Astrocyte of the cerebellum (primary cell): ENCODE results near the gene ABT1.
A peak's percentile ranks its signal among the peaks of the same experiment; 100 is the strongest.

ENCODE experiments used
- DNase-seq: peaks from one replicate; pipeline ENCODE4 v3.0.0-alpha.2; 2011; ENCODE audit warnings: low read depth
- H3K4me3 ChIP-seq: 2 replicates; pipeline ENCODE4 v1.5.1; 2011; ENCODE audit warnings: mild to moderate bottlenecking, low read depth, low read length, moderate library complexity
- CTCF ChIP-seq: IDR thresholded peaks from 2 replicates; pipeline ENCODE4 v1.5.1; 2012; ENCODE audit warnings: low read length, low read depth, moderate library complexity, mild to moderate bottlenecking; ENCODE audit errors: missing control alignments
- in situ Hi-C: cut with HindIII; loops from 2 replicates; pipeline ENCODE4 v1.10.0; 2017; ENCODE audit warnings: low sequenced_read_pairs

ABT1 gene

DNA sequence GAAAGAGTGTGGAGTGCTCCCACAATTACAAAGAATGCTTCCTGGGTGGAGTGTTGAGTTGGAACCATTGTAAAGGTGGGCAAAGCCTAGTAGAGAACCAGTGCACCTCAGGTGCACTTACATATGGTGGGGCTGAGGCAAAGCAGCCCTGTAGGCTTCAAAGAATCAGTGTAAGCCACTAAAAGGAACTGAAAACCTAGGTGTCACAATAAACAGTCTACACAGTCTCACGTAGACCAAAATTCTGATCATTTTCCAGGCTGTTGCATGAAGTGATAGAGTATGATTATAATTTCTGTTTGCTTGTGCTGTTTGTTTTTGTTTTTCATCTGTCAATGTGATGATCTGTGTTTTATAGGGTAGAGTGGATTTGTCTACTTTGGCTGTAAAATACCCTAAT is 2.8 kb downstream of the ABT1 start:
- in situ Hi-C loops: no loop called here
- no peak for TF ChIP-seq CTCF
- H3K4me3 ChIP-seq: no peak overlapping the region

DNA sequence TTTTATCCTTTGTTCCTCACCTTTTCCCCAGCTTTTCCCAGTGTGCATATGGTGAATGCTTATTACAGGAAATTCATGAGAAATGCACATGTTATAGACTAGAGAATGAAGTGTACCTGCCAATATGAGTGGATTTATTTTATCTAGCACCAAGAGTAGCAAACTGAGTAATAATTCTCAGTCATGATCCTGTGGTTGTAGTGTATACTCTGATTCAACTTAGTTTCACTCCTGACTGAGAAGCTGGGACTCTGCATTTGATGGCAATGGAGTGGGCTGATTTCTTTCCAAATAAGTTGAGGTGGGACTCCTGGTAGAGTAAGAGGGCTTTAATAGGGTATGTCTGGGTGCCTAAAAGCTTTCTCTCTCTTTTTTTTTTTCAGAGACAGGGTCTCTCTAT is 4.0 kb downstream of the ABT1 start:
- in situ Hi-C loops: no loop called here

More for the DNA sequence above, 2.8 kb downstream of the ABT1 start:
- DNase-seq: no peak

DNA sequence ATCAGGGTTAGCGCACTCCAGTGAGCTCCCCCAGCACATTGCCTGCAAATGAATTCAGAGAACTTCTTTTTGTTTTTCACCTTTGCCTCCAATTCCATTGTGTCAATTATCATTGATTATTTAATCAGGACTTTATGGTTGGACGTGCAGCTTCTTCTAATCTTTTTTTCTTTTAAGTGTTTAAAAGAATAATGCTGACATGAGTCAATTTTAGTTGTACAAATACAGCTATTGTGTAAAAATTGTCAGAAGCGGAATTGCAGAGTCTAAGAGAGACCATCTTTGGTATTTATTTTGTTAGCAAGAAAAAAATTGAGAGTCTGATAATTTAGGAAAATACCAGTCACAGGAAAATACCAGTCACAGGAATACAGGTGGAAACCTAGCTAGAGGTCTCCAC is 5.5 kb downstream of the ABT1 start:
- in situ Hi-C loops: no loop called here
- TF ChIP-seq CTCF: no peak
- H3K4me3 ChIP-seq: no peak overlapping the region
- DNase-seq: no peak

More for the DNA sequence above, 4.0 kb downstream of the ABT1 start:
- no peak for TF ChIP-seq CTCF
- no peak for DNase-seq
- no peak overlapping the region for H3K4me3 ChIP-seq

- in situ Hi-C loops: no loop called here
These were observed 7.3 kb downstream of the ABT1 start for GRCh38 chr6:26604026-26604425.

GRCh38 chr6:26604797-26605196 is 8.0 kb downstream of the ABT1 start:
- in situ Hi-C loops: no loop called here
- no peak overlapping the region for H3K4me3 ChIP-seq
- no peak for DNase-seq
- no peak for TF ChIP-seq CTCF

More at GRCh38 chr6:26604026-26604425, 7.3 kb downstream of the ABT1 start:
- no peak overlapping the region for H3K4me3 ChIP-seq
- DNase-seq: no peak
- TF ChIP-seq CTCF: no peak

GRCh38 chr6:26607434-26608230 is 10.9 kb downstream of the ABT1 start:
- peak; percentile 32 for DNase-seq
- in situ Hi-C loops: no loop called here
- TF ChIP-seq CTCF: peak; percentile 83
- no peak overlapping the region for H3K4me3 ChIP-seq
